HG03060 (cell line): ENCODE results near the gene EIF5.

Experiments
- ATAC-seq: cut with Tn5 transposase; IDR thresholded peaks from one replicate; pipeline ENCODE4 v1.9.1; 2021; ENCODE audit warnings: low read depth, moderate number of reproducible peaks; ENCODE audit not compliant: unreplicated experiment

Gene EIF5

GRCh38 chr14:103360548-103360947 is 26.5 kb downstream of the EIF5 start:
- ATAC-seq: no peak

- ATAC-seq: no peak
Observed at GRCh38 chr14:103361867-103362266, 27.8 kb downstream of the EIF5 start.

- no peak for ATAC-seq
Observed at GRCh38 chr14:103362780-103363179, 28.7 kb downstream of the EIF5 start.

- no peak for ATAC-seq
Observed at GRCh38 chr14:103366741-103367140, 32.7 kb downstream of the EIF5 start.

GRCh38 chr14:103367995-103368394 is 34.0 kb downstream of the EIF5 start:
- no peak for ATAC-seq

- ATAC-seq: no peak
Observed at GRCh38 chr14:103370087-103370486, 36.0 kb downstream of the EIF5 start.

- ATAC-seq: no peak
Observed at GRCh38 chr14:103372017-103372416, 38.0 kb downstream of the EIF5 start.

GRCh38 chr14:103372552-103373304 is 38.7 kb downstream of the EIF5 start:
- no peak for ATAC-seq

- no peak for ATAC-seq
Observed at GRCh38 chr14:103374121-103374520, 40.1 kb downstream of the EIF5 start.

GRCh38 chr14:103377522-103378037 is 43.5 kb downstream of the EIF5 start:
- no peak for ATAC-seq

- ATAC-seq: no peak
Observed at GRCh38 chr14:103378038-103378854, 44.2 kb downstream of the EIF5 start.

GRCh38 chr14:103380719-103381377 is 46.8 kb downstream of the EIF5 start:
- no peak for ATAC-seq

- no peak for ATAC-seq
Observed at GRCh38 chr14:103382376-103382775, 48.3 kb downstream of the EIF5 start.

- ATAC-seq: no peak
Observed at GRCh38 chr14:103384450-103385151, 50.6 kb downstream of the EIF5 start.

- peak; percentile 83 for ATAC-seq
Observed at GRCh38 chr14:103385152-103385928, 51.3 kb downstream of the EIF5 start, which contains the start of gene MARK3. MARK3 (plus strand) TSS chr14:103385415; CDS start chr14:103386030, 615 bp downstream.

GRCh38 chr14:103385929-103386712 is 52.1 kb downstream of the EIF5 start:
- no peak for ATAC-seq

- no peak for ATAC-seq
Observed at GRCh38 chr14:103386713-103387329, 52.8 kb downstream of the EIF5 start.

GRCh38 chr14:103388664-103389063 is 54.6 kb downstream of the EIF5 start:
- no peak for ATAC-seq
